K562 (cell line): ENCODE data around the gene PAN3.

Experiments
- EP300 ChIP-seq: IDR thresholded peaks from 2 replicates; pipeline ENCODE4 v1.6.1; 2012; ENCODE audit warnings: low read length, improper control_type of control experiment
- GATA2 ChIP-seq: sonication (generic); formaldehyde crosslinking; IDR thresholded peaks from 2 replicates; pipeline ENCODE4 v1.4.0; 2020; ENCODE audit warnings: mild to moderate bottlenecking, missing genetic modification reagents
- MAFK ChIP-seq: IDR thresholded peaks from 2 replicates; pipeline ENCODE4 v1.6.1; 2011; ENCODE audit warnings: low read length, improper control_type of control experiment
- NRF1 ChIP-seq, 2 experiments: fragments of 450-650 bp; IDR thresholded peaks in 1 of 2; conservative IDR thresholded peaks in 1 of 2; 2 replicates each; pipeline ENCODE4 v1.6.1; 2014; ENCODE audit warnings: mild to moderate bottlenecking in 2 of 2
- TRIM28 ChIP-seq: fragments of 450-650 bp; IDR thresholded peaks from 2 replicates; pipeline ENCODE4 v1.6.1; 2017
- ZFP36 ChIP-seq: fragments of 150-350 bp; IDR thresholded peaks from 2 replicates; pipeline ENCODE4 v1.6.1; 2018; ENCODE audit warnings: low read length, low read depth; ENCODE audit not compliant: partially characterized antibody
- ZFX ChIP-seq: sonication (generic); formaldehyde crosslinking; IDR thresholded peaks from 2 replicates; pipeline ENCODE4 v1.8.0; 2022; ENCODE audit warnings: mild to moderate bottlenecking, missing genetic modification reagents, moderate library complexity
- ZNF354B ChIP-seq: fragments of 250-450 bp; sonication (Bioruptor Pico); IDR thresholded peaks from 2 replicates; pipeline ENCODE4 v1.4.0; 2020
- TF ChIP-seq, protein P1 (sequence below), 3 experiments: IDR thresholded peaks in 2 of 3; conservative IDR thresholded peaks in 1 of 3; 2 replicates each; pipeline ENCODE4 v1.5.1; 2011 to 2012; ENCODE audit warnings: low read length in 3 of 3, mild to moderate bottlenecking in 3 of 3, control low read depth in 2 of 3, improper control_type of control experiment in 1 of 3, inconsistent platforms in 1 of 3, low read depth in 1 of 3, mixed read lengths in 1 of 3, moderate library complexity in 1 of 3; ENCODE audit not compliant: insufficient read depth in 2 of 3
- TF ChIP-seq, protein P2 (sequence below): fragments of 250-450 bp; sonication (Bioruptor Pico); IDR thresholded peaks from 2 replicates; pipeline ENCODE4 v1.5.0; 2021

DNA sequence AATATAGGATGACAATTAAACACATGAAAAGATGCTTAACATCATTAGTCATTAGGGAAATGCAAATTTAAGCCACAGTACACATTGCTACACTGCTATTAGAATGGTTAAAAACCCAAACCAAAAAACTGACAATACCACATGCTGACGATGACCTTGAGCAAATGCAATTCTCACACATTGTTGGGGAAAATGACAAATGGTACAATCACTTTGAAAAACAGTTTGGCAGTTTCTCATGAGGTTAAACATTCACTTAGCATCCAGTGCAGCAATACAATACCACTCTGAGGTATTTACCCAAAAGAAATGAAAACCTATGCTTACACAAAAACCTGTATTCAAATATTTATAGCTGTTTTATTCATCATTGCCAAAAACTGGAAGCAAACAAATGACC, 49.3 kb upstream of the PAN3 start:
- TF ChIP-seq NRF1 (conservative IDR thresholded peaks at IDR 0.05 in 1 of 2, IDR thresholded peaks at IDR 0.05 in 1 of 2) = no peak
- no peak for TF ChIP-seq ZFX (CRISPR knock-in tag)
- no peak for TF ChIP-seq EP300
- TF ChIP-seq TRIM28 = no peak
- TF ChIP-seq, protein P1, sequence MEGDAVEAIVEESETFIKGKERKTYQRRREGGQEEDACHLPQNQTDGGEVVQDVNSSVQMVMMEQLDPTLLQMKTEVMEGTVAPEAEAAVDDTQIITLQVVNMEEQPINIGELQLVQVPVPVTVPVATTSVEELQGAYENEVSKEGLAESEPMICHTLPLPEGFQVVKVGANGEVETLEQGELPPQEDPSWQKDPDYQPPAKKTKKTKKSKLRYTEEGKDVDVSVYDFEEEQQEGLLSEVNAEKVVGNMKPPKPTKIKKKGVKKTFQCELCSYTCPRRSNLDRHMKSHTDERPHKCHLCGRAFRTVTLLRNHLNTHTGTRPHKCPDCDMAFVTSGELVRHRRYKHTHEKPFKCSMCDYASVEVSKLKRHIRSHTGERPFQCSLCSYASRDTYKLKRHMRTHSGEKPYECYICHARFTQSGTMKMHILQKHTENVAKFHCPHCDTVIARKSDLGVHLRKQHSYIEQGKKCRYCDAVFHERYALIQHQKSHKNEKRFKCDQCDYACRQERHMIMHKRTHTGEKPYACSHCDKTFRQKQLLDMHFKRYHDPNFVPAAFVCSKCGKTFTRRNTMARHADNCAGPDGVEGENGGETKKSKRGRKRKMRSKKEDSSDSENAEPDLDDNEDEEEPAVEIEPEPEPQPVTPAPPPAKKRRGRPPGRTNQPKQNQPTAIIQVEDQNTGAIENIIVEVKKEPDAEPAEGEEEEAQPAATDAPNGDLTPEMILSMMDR (IDR thresholded peaks at IDR 0.05 in 2 of 3, conservative IDR thresholded peaks at IDR 0.05 in 1 of 3; ENCODE audit: insufficient read depth in 2 of 3, low read depth in 1 of 3, low read length in 3 of 3) = no peak
- no peak for TF ChIP-seq GATA2 (CRISPR knock-in tag)
- no peak for TF ChIP-seq ZFP36
- TF ChIP-seq, protein P2, sequence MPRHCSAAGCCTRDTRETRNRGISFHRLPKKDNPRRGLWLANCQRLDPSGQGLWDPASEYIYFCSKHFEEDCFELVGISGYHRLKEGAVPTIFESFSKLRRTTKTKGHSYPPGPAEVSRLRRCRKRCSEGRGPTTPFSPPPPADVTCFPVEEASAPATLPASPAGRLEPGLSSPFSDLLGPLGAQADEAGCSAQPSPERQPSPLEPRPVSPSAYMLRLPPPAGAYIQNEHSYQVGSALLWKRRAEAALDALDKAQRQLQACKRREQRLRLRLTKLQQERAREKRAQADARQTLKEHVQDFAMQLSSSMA (CRISPR knock-in tag) = no peak
- no peak for TF ChIP-seq MAFK
- no peak for TF ChIP-seq ZNF354B (CRISPR knock-in tag)
